Limb (tissue), 2 donors: ENCODE data around the gene SATB1.
A peak's percentile ranks its signal among the peaks of the same experiment; 100 is the strongest.

ENCODE experiments used
- DNase-seq, 2 donors: peaks; one replicate each; pipeline ENCODE4 v3.0.0-alpha.2; 2016; ENCODE audit errors: extremely low spot score in 2 of 2

The SATB1 gene

GRCh38 chr3:18431266-18431665, 6.1 kb upstream of the SATB1 start:
- no peak for DNase-seq

DNA sequence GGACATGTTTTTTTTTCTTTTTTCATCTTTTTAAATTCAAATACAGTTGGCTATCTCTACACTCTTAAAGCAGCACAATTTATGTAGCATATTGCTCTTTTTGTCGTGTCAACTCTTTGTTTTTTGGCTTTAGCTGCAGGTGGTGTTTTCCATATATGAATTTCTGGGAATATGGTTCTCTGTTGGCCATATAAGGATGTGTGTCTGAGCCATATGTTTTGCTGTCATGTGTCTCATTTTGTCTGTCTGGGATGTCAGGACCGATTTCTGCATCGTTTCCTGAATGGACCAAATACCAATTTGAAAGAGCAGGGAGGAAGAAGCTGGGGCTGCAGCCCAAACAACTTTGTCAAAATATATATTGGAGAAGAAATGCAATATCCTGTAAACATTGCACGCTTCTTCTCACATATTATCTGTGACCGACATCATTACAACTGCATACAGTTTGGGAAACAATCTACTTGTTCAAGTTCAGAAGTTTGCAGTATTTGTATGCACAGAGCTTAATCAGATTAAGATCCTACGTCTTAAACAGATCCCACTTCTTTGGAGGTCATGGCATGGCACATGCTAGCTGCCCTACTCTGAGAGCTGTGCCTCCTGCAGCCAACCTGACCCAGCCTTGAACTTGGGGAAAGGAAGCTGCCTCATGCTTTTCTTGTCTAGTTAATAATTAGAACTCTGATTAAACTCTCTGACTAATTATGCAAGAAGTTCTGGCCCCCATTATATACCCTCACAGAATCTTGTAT, 4.0 kb upstream of the SATB1 start:
- DNase-seq = no peak

GRCh38 chr3:18428036-18428435, 2.9 kb upstream of the SATB1 start:
- DNase-seq = no peak

DNA sequence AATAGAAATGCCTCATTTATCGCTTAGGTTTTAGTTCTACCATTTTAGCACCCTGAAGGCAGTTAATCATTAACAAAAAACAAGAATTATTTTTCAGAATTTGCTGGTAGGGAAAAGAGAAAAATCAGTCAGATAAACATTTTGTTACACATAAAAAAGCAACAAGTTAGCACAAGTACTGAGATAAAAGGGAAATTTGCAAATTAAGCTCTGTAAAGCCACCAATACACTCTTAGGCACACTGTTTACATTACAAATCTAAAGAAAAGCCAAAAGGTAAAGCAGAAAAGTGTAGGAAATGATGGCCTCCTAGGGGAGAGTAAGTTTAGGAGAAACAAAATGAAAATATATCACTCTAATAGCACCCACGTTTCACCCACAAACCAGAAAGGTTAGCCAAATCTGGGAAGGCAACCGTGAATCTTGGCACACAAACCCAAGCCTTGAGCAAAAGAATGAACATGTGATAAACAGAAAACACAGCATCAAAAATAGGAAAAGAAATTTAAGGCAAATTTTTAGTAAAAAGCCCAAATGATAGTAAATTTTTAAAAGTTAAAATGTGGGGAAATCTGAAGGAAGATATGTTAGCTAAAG, 1.6 kb upstream of the SATB1 start:
- no peak for DNase-seq

- DNase-seq = peak in 1 of 2 donors; percentile 87
These were observed 610 bp upstream of the SATB1 start for GRCh38 chr3:18425641-18426257.

DNA sequence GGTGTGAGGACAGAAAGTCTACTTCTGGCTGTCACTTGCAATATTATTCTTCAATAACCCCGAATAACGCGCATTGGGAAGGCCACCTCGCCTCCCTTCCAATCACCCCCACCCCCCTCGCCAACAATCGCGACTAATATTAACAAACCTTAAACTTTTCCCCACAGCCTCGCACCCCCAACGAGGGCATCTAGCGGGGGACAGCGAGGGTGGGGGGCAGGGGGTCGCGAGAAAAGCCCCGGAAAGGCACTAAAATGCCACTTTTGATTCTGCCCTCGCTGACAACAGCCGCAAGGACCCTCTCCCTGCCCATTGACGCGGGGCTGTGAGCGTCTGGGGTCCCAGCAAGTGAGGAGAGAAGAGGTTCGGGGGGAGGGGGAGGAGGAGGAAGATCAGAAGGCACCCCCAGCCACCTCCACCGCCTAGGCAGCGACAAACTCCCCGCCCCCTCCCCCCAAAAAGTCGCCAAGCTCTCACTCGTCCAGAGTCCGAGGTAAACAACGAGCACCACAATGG, 868 bp downstream of the SATB1 start:
- DNase-seq = no peak

GRCh38 chr3:18423401-18424212, 1.5 kb downstream of the SATB1 start:
- peak; percentile 40 to 62 for DNase-seq

GRCh38 chr3:18422972-18423371, 2.2 kb downstream of the SATB1 start:
- DNase-seq = no peak

GRCh38 chr3:18420555-18420954, 4.6 kb downstream of the SATB1 start:
- DNase-seq = no peak

DNA sequence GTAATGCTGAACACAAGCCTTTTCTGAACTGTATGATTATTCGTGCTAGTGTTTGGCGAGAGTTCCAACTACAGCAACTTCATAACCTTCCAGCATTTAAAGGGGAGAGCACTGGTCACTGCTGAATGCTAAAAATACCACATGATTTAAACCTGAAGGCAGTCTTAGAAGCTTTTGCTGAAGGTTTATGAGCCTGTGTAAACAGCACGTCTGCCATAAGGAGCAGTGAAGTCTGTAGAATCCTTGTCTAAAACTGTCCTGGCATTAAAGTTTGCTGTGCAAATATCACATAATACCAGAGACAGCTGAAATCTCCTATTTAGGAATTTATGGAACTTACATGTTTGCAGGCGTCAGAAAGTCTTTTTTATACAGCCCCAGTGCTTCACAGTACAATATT, 5.9 kb downstream of the SATB1 start:
- peak in 1 of 2 donors; percentile 36 for DNase-seq

- no peak for DNase-seq
These were observed 7.1 kb downstream of the SATB1 start for GRCh38 chr3:18417904-18418572.

DNA sequence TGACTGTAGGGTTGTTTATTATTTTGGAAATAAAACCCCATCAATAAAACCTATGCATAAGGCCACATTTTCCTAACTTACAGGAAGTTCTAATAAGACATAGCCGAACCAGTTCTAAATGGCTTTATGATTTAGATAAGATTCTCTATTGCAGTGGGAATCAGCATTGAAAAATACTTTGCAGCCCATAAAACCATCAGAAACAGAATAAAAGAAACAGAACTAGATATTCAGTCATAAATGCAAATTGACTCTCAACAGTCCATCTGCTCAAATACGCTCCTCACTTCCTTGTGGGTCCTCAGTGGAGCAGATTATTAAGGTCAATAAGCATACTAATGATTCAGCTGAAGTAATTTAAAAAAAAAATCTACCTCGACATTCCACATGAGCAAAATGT, 8.8 kb downstream of the SATB1 start:
- no peak for DNase-seq

- no peak for DNase-seq
These were observed 9.3 kb downstream of the SATB1 start for GRCh38 chr3:18415839-18416238.

DNA sequence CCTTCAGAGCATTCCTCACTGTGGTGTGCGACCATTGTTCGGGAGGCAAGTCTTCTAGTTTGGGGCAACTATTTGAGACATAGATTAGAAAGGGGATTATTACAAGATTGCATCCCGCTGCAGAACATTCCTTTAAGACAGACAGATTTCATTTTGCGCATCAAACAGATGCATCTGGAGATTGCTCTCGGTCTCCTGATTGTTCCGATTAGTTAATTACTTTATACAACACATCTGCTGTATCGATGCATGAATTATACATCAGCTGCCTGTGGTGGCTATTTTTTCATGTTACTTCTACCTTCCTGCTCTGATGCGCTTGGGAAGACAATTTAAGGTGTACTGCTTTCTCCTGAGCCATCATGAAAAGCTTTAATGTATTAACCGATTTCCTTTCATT, 10.0 kb downstream of the SATB1 start:
- no peak for DNase-seq

GRCh38 chr3:18412684-18413083, 12.5 kb downstream of the SATB1 start:
- DNase-seq = no peak

DNA sequence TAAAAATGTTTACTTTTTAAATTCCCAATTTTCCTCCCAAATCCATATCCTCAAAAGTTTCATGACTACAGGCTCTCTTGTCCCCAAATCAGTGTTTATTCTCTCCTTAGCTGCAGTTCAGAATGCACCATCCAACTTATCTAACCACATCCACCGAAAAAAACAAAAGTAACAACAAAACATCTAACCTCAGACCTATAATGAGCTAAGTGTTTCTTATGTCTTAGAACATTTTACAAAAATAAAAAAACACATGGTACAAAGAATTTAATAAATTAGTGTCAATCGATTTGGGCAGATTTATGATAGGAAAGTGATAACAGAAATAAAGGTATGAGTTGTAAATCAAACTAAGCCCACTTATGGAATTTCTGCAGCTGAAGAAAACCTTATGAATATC, 13.6 kb downstream of the SATB1 start:
- no peak for DNase-seq

- DNase-seq = no peak
These were observed 14.9 kb downstream of the SATB1 start for GRCh38 chr3:18410205-18410604.

DNA sequence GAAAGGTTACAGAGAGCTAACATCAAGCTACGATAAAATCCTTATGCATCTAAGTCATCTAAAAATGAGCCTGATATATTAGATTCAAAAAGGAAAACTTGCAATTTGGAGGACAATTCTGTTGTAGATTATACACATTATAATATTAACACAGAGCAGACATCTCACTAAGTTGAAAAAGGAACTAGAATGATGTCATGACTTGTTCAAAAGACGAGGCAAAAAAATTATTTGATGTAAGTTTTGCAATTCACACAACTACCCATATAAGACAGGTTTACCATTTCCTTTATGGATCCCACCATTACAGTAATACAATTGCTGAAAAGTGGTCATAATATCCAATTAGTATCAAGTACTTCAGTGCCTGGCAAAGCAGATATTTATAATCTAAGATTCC, 15.9 kb downstream of the SATB1 start:
- DNase-seq = no peak

DNA sequence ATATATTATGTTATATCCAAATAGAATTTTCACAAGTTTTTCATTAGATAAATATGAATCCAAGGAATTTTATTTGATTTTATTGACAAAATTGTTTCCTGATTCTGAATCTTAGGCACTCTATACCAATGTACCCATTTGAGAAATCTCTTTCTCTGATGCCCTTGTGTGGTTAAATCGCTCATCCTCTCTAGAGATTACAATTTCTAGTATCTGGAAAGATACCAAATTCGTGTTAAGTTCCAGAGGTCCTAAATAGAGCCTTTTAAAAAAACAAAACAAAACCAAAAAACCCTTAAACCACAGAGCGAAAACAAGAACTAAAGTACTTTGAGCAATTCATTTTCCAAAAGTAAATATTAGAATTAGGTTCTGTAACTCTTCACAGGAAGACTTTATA, 20.0 kb downstream of the SATB1 start:
- no peak for DNase-seq

- no peak for DNase-seq
These were observed 22.1 kb downstream of the SATB1 start for GRCh38 chr3:18403061-18403460.

GRCh38 chr3:18402239-18402799, 22.8 kb downstream of the SATB1 start:
- no peak for DNase-seq
